ENCODE results near the gene NCBP2L. TPM values are rescaled to one million over a fixed set of nuclear protein-coding genes. Genes with fewer than 3 reads are reported as not detected.

Gene NCBP2L
- total and polyA plus RNA-seq, 2 of the 8 experiments (the other 6 are each of a cell fraction or from before 2014, with no cell fraction given): not detected

- no peak for TF ChIP-seq ZNF274 (IDR thresholded peaks at IDR 0.05; ENCODE audit: borderline replicate concordance, extremely low read depth, low read length)
- TF ChIP-seq KDM1A (IDR thresholded peaks at IDR 0.05; ENCODE audit: borderline replicate concordance, low read length): no peak
These were observed 10.9 kb upstream of the NCBP2L start (continued) for GRCh38 chrX:107766470-107767150.
